ENCODE results near the gene PDE11A. TPM values are rescaled to one million over a fixed set of nuclear protein-coding genes. Genes with fewer than 3 reads are reported as not detected.

Gene PDE11A
- total and polyA plus RNA-seq, 3 donors from 2014 or later = 2.2 to 7.8 (median 3.3) TPM

DNA sequence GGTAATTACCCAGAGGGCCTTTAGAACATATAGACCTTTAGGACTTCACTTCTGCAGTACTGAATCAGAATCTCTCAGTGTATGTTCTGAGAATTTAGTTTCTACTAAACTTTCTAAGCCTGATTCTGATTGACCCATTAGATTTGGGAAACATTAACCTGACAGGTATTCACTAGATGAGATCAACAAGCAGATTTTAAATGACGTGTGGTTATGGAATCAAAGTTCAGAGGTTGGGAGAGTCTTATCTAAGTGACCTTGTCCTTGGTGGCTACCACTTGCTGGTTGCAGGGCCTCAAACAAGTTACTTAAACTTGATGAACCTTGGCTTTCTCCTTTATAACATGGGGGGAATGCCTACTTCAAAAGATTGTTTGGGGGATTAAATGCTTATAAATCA lies 198.7 kb downstream of the PDE11A start:
- intact Hi-C loops (cut with DNase I; ENCODE audit: low total_unique reads) = no loop called here
- H3K9me3 ChIP-seq = no peaks in the 10 kb centered on the region
- H3K4me3 ChIP-seq = no peak overlapping the region
- no peaks in the 10 kb centered on the region for H3K27me3 ChIP-seq
- WGBS, 2 donors = 65 to 72% methylated on average over 1 of the region's 1 CpG
- no peak for TF ChIP-seq POLR2A (IDR thresholded peaks at IDR 0.05)
- TF ChIP-seq, protein P1, sequence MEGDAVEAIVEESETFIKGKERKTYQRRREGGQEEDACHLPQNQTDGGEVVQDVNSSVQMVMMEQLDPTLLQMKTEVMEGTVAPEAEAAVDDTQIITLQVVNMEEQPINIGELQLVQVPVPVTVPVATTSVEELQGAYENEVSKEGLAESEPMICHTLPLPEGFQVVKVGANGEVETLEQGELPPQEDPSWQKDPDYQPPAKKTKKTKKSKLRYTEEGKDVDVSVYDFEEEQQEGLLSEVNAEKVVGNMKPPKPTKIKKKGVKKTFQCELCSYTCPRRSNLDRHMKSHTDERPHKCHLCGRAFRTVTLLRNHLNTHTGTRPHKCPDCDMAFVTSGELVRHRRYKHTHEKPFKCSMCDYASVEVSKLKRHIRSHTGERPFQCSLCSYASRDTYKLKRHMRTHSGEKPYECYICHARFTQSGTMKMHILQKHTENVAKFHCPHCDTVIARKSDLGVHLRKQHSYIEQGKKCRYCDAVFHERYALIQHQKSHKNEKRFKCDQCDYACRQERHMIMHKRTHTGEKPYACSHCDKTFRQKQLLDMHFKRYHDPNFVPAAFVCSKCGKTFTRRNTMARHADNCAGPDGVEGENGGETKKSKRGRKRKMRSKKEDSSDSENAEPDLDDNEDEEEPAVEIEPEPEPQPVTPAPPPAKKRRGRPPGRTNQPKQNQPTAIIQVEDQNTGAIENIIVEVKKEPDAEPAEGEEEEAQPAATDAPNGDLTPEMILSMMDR (IDR thresholded peaks at IDR 0.05) = no peak
- no peaks in the 10 kb centered on the region for H3K4me1 ChIP-seq
- DNase-seq = no peak
- no peak overlapping the region for H3K27ac ChIP-seq
- H3K36me3 ChIP-seq (ENCODE audit: low read depth, missing control alignments) = no peaks in the 10 kb centered on the region

DNA sequence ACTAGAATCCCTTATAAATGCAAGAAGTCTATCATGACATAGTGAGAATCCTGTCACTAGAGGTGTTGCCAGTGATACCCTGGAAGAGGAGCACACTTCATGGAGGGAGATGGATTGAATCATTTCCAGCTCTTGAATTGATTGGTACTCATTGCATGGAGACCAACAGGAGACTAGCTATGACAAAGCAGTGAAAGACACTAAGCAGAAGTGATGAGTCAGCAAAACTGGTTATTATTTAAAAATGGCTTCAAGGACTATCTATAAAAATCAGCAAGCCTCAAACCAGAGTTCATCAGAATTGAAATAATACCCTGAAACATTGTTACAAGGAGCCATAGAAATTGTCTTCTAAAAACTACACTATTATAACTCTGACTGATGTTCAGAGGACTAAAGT lies 200.3 kb downstream of the PDE11A start:
- H3K9me3 ChIP-seq = no peaks in the 10 kb centered on the region
- no peaks in the 10 kb centered on the region for H3K27me3 ChIP-seq
- no peaks in the 10 kb centered on the region for H3K4me1 ChIP-seq
- intact Hi-C loops (cut with DNase I; ENCODE audit: low total_unique reads) = no loop called here
- H3K27ac ChIP-seq = no peak overlapping the region
- no peak for TF ChIP-seq POLR2A (IDR thresholded peaks at IDR 0.05)
- TF ChIP-seq, protein P1 (IDR thresholded peaks at IDR 0.05) = no peak
- H3K4me3 ChIP-seq = no peak overlapping the region
- DNase-seq = no peak
- no peaks in the 10 kb centered on the region for H3K36me3 ChIP-seq (ENCODE audit: low read depth, missing control alignments)

DNA sequence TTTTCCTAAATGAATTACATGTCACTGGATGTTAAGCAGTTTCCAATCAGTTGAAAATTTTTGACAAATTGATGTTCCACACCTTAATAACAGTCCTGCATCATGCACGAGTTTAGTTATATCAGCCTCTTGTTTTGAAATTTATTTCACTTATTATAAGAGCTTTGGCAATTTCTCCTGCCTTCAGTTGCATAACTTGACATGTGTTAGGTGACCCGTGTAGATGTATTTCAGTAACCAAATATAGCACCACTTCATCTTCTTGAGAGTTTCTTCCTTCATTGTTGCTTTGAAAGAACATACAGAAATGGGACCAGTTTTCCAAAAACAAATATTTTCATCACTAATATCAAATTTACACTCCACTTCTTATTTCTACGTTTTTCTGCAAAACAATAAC lies 202.7 kb downstream of the PDE11A start:
- intact Hi-C loops (cut with DNase I; ENCODE audit: low total_unique reads) = no loop called here
- no peaks in the 10 kb centered on the region for H3K4me1 ChIP-seq
- H3K27me3 ChIP-seq = no peaks in the 10 kb centered on the region
- no peaks in the 10 kb centered on the region for H3K36me3 ChIP-seq (ENCODE audit: low read depth, missing control alignments)
- TF ChIP-seq, protein P1 (IDR thresholded peaks at IDR 0.05) = no peak
- no peak for TF ChIP-seq POLR2A (IDR thresholded peaks at IDR 0.05)
- DNase-seq = no peak
- no peaks in the 10 kb centered on the region for H3K9me3 ChIP-seq
- 74 to 87% methylated on average over 3 of the region's 3 CpGs for WGBS, 2 donors
- no peak overlapping the region for H3K27ac ChIP-seq
- H3K4me3 ChIP-seq = no peak overlapping the region

DNA sequence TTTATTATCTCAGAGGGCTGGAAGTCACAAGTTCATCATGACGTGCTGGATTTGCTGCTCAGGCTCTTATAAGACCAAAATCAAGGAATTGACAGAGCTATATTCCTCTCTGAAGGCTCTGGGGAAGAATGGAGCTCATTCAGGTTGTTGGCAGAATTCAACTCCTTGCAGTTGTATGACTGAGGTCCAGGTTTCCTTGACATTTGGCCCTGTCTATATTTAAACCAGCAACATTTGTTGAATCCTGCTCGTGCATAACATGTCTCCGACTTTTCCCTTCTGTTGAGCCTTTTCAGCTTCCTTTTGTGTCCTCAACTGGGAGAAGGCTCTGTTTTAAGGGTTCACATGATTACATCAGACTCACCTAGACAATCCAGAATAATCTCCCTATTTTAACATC lies 203.4 kb downstream of the PDE11A start:
- intact Hi-C loops (cut with DNase I; ENCODE audit: low total_unique reads) = no loop called here
- H3K36me3 ChIP-seq (ENCODE audit: low read depth, missing control alignments) = no peaks in the 10 kb centered on the region
- DNase-seq = no peak
- WGBS, 2 donors = 64 to 68% methylated on average over 3 of the region's 3 CpGs
- no peaks in the 10 kb centered on the region for H3K27me3 ChIP-seq
- H3K9me3 ChIP-seq = no peaks in the 10 kb centered on the region
- no peak overlapping the region for H3K27ac ChIP-seq
- no peak for TF ChIP-seq POLR2A (IDR thresholded peaks at IDR 0.05)
- TF ChIP-seq, protein P1 (IDR thresholded peaks at IDR 0.05) = no peak
- H3K4me3 ChIP-seq = no peak overlapping the region
- H3K4me1 ChIP-seq = no peaks in the 10 kb centered on the region

DNA sequence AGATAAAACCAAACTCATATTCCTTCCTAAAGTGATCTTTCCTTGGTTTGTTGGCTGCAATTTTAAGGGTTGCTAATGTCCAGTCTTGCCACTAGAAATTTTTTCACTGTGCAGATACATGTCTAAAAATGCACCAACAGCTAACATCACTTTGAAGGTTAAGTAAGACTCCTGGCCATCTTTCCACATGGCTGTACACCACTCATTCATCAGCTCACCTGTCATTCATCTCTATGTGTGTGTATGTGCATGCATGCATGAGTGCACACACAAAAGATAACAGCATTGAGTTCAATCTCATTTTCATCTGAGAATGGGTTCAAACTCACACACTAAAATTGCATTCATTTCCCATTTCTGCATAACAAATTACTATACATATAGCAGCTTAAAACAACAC lies 203.8 kb downstream of the PDE11A start:
- intact Hi-C loops (cut with DNase I; ENCODE audit: low total_unique reads) = no loop called here
- no peak for TF ChIP-seq POLR2A (IDR thresholded peaks at IDR 0.05)
- TF ChIP-seq, protein P1 (IDR thresholded peaks at IDR 0.05) = no peak
- no peak for DNase-seq

More for the DNA sequence above, 203.8 kb downstream of the PDE11A start:
- Histone ChIP-seq H3K4me1 (no peaks in the 10 kb centered on the region), H3K9me3 (no peaks in the 10 kb centered on the region), H3K27ac (no peak overlapping the region), H3K27me3 (no peaks in the 10 kb centered on the region), H3K36me3 (ENCODE audit: low read depth, missing control alignments) (no peaks in the 10 kb centered on the region), H3K4me3 (no peak overlapping the region)
